ENCODE data around the gene SRBD1. TPM values are rescaled to one million over a fixed set of nuclear protein-coding genes. Genes with fewer than 3 reads are reported as not detected.

SRBD1 gene
- total and polyA plus RNA-seq, 2 donors: 7.2 to 48.3 TPM

GRCh38 chr2:45533771-45534170 lies 77.3 kb downstream of the SRBD1 start:
- Histone ChIP-seq H3K36me3 (ENCODE audit: insufficient read depth) (no peaks in the 10 kb centered on the region), H3K4me3 (ENCODE audit: low read depth, low read length) (no peak overlapping the region), H3K27ac (ENCODE audit: low read depth) (no peak overlapping the region), H3K4me1 (ENCODE audit: insufficient read depth) (no peaks in the 10 kb centered on the region)
- DNase-seq (ENCODE audit: extremely low spot score): no peak
- 67% methylated on average over 1 of the region's 1 CpG for WGBS

GRCh38 chr2:45532181-45532580 lies 78.9 kb downstream of the SRBD1 start:
- Histone ChIP-seq H3K4me3 (ENCODE audit: low read depth, low read length) (no peak overlapping the region), H3K4me1 (ENCODE audit: insufficient read depth) (no peaks in the 10 kb centered on the region), H3K36me3 (ENCODE audit: insufficient read depth) (no peaks in the 10 kb centered on the region), H3K27ac (ENCODE audit: low read depth) (no peak overlapping the region)
- WGBS: 93% methylated on average over 3 of the region's 3 CpGs
- no peak for DNase-seq (ENCODE audit: extremely low spot score)

GRCh38 chr2:45524016-45524415 lies 87.1 kb downstream of the SRBD1 start:
- Histone ChIP-seq H3K4me1 (ENCODE audit: insufficient read depth) (no peaks in the 10 kb centered on the region), H3K36me3 (ENCODE audit: insufficient read depth) (no peaks in the 10 kb centered on the region), H3K27ac (ENCODE audit: low read depth) (no peak overlapping the region), H3K4me3 (ENCODE audit: low read depth, low read length) (no peak overlapping the region)
- DNase-seq (ENCODE audit: extremely low spot score): no peak
- WGBS: 100% methylated on average over 1 of the region's 1 CpG

- no peak for DNase-seq (ENCODE audit: extremely low spot score)
- 49% methylated on average over 2 of the region's 2 CpGs for WGBS
- Histone ChIP-seq H3K4me1 (ENCODE audit: insufficient read depth) (peaks cover 2% of the 10 kb centered on the region), H3K4me3 (ENCODE audit: low read depth, low read length) (no peak overlapping the region), H3K36me3 (ENCODE audit: insufficient read depth) (no peaks in the 10 kb centered on the region), H3K27ac (ENCODE audit: low read depth) (no peak overlapping the region)
Observed at GRCh38 chr2:45518546-45518945, 92.5 kb downstream of the SRBD1 start.

- Histone ChIP-seq H3K27ac (ENCODE audit: low read depth) (no peak overlapping the region), H3K4me3 (ENCODE audit: low read depth, low read length) (no peak overlapping the region), H3K4me1 (ENCODE audit: insufficient read depth) (no peaks in the 10 kb centered on the region), H3K36me3 (ENCODE audit: insufficient read depth) (no peaks in the 10 kb centered on the region)
- WGBS: 64% methylated on average over 9 of the region's 9 CpGs
- no peak for DNase-seq (ENCODE audit: extremely low spot score)
Observed at GRCh38 chr2:45510701-45511420, 100.2 kb downstream of the SRBD1 start.

- H3K4me3 ChIP-seq (ENCODE audit: low read depth, low read length): no peak overlapping the region
- 86% methylated on average over 3 of the region's 3 CpGs for WGBS
- H3K36me3 ChIP-seq (ENCODE audit: insufficient read depth): no peaks in the 10 kb centered on the region
- H3K27ac ChIP-seq (ENCODE audit: low read depth): no peak overlapping the region
- H3K4me1 ChIP-seq (ENCODE audit: insufficient read depth): no peaks in the 10 kb centered on the region
- DNase-seq (ENCODE audit: extremely low spot score): no peak
Observed at GRCh38 chr2:45506756-45507155, 104.3 kb downstream of the SRBD1 start.

GRCh38 chr2:45505138-45505537 lies 105.9 kb downstream of the SRBD1 start:
- no peaks in the 10 kb centered on the region for H3K4me1 ChIP-seq (ENCODE audit: insufficient read depth)
- no peak overlapping the region for H3K27ac ChIP-seq (ENCODE audit: low read depth)
- DNase-seq (ENCODE audit: extremely low spot score): no peak
- H3K36me3 ChIP-seq (ENCODE audit: insufficient read depth): no peaks in the 10 kb centered on the region
- WGBS: 95% methylated on average over 1 of the region's 1 CpG
- no peak overlapping the region for H3K4me3 ChIP-seq (ENCODE audit: low read depth, low read length)

GRCh38 chr2:45498661-45499550 lies 112.2 kb downstream of the SRBD1 start:
- Histone ChIP-seq H3K4me1 (ENCODE audit: insufficient read depth) (no peaks in the 10 kb centered on the region), H3K36me3 (ENCODE audit: insufficient read depth) (no peaks in the 10 kb centered on the region), H3K4me3 (ENCODE audit: low read depth, low read length) (no peak overlapping the region), H3K27ac (ENCODE audit: low read depth) (no peak overlapping the region)
- WGBS: 94% methylated on average over 1 of the region's 1 CpG
- DNase-seq (ENCODE audit: extremely low spot score): no peak

- H3K27ac ChIP-seq (ENCODE audit: low read depth): no peak overlapping the region
- no peaks in the 10 kb centered on the region for H3K4me1 ChIP-seq (ENCODE audit: insufficient read depth)
- H3K36me3 ChIP-seq (ENCODE audit: insufficient read depth): no peaks in the 10 kb centered on the region
- 50% methylated on average over 2 of the region's 2 CpGs for WGBS
- no peak for DNase-seq (ENCODE audit: extremely low spot score)
- no peak overlapping the region for H3K4me3 ChIP-seq (ENCODE audit: low read depth, low read length)
Observed at GRCh38 chr2:45497355-45497754, 113.7 kb downstream of the SRBD1 start.

GRCh38 chr2:45496869-45497268 lies 114.2 kb downstream of the SRBD1 start:
- H3K4me3 ChIP-seq (ENCODE audit: low read depth, low read length): no peak overlapping the region
- 43% methylated on average over 2 of the region's 2 CpGs for WGBS

GRCh38 chr2:45494978-45495293 lies 116.1 kb downstream of the SRBD1 start:
- H3K4me1 ChIP-seq (ENCODE audit: insufficient read depth): no peaks in the 10 kb centered on the region
- H3K36me3 ChIP-seq (ENCODE audit: insufficient read depth): no peaks in the 10 kb centered on the region
- H3K4me3 ChIP-seq (ENCODE audit: low read depth, low read length): no peak overlapping the region
- no peak for DNase-seq (ENCODE audit: extremely low spot score)
- no peak overlapping the region for H3K27ac ChIP-seq (ENCODE audit: low read depth)
- 41% methylated on average over 1 of the region's 1 CpG for WGBS

More at GRCh38 chr2:45496869-45497268, 114.2 kb downstream of the SRBD1 start:
- Histone ChIP-seq H3K27ac (ENCODE audit: low read depth) (no peak overlapping the region), H3K36me3 (ENCODE audit: insufficient read depth) (no peaks in the 10 kb centered on the region), H3K4me1 (ENCODE audit: insufficient read depth) (no peaks in the 10 kb centered on the region)
- no peak for DNase-seq (ENCODE audit: extremely low spot score)

- peak; percentile 51 for DNase-seq (ENCODE audit: extremely low spot score)
- Histone ChIP-seq H3K4me3 (ENCODE audit: low read depth, low read length) (no peak overlapping the region), H3K4me1 (ENCODE audit: insufficient read depth) (no peaks in the 10 kb centered on the region), H3K27ac (ENCODE audit: low read depth) (no peak overlapping the region), H3K36me3 (ENCODE audit: insufficient read depth) (no peaks in the 10 kb centered on the region)
- WGBS: 8% methylated on average over 2 of the region's 2 CpGs
Observed at GRCh38 chr2:45494275-45494977, 116.6 kb downstream of the SRBD1 start.

- Histone ChIP-seq H3K4me1 (ENCODE audit: insufficient read depth) (no peaks in the 10 kb centered on the region), H3K4me3 (ENCODE audit: low read depth, low read length) (no peak overlapping the region), H3K36me3 (ENCODE audit: insufficient read depth) (no peaks in the 10 kb centered on the region), H3K27ac (ENCODE audit: low read depth) (no peak overlapping the region)
- no peak for DNase-seq (ENCODE audit: extremely low spot score)
- 90% methylated on average over 3 of the region's 3 CpGs for WGBS
Observed at GRCh38 chr2:45484965-45485364, 126.1 kb downstream of the SRBD1 start.

- no peaks in the 10 kb centered on the region for H3K36me3 ChIP-seq (ENCODE audit: insufficient read depth)
- no peak for DNase-seq (ENCODE audit: extremely low spot score)
- no peak overlapping the region for H3K4me3 ChIP-seq (ENCODE audit: low read depth, low read length)
- H3K4me1 ChIP-seq (ENCODE audit: insufficient read depth): no peaks in the 10 kb centered on the region
- no peak overlapping the region for H3K27ac ChIP-seq (ENCODE audit: low read depth)
Observed at GRCh38 chr2:45483997-45484396, 127.1 kb downstream of the SRBD1 start.
